ENCODE measurements around the gene OSER1. TPM values are rescaled to one million over a fixed set of nuclear protein-coding genes. Genes with fewer than 3 reads are reported as not detected.

The OSER1 gene
- total RNA-seq, 4 donors from 2014 or later = 45.2 to 94.4 (median 71.0) TPM

DNA sequence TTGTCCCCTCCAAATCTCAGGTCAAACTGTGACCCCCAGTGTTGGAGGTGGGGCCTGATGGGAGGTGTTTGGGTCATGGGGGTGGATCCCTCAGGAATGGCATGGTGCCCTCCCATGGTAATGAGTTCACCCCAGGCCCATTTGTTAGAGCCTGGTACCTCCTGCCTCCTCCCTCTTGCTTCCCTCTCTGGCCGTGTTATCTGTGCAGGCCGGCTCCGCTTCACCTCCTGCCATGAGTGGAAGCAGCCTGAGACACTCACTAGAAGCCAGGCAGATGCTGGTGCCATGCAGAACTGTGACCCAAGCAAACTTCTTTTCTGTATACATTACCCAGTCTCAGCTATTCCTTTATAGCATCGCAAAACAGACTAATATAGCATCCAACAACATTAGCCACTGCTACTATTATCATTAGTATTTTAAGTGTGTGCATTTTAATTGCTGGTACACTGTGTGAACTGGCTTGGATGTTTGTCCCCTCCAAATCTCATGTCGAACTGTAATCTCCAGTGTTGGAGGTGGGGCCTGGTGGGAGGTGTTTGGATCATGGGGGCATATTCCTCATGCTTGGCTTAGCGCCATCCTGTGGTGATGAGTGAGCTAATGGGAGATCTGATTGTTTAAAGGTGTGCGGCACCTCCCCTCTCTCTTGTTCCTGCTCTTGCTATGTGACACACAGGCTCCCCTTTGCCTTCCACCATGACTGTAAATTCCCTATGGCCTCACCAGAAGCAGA is 12.2 kb upstream of the OSER1 start:
- WGBS = 76% methylated on average over 7 of the region's 7 CpGs
- Histone ChIP-seq H3K36me3 (peaks cover 0 to 11% (median 7%) of the 10 kb centered on the region in 4 donors), H3K4me3 (no peak overlapping the region), H3K27me3 (no peaks in the 10 kb centered on the region), H3K9me3 (no peaks in the 10 kb centered on the region), H3K4me1 (peaks cover 0 to 9% (median 5%) of the 10 kb centered on the region in 4 donors), H3K27ac (replicated peaks in 1 of 4) (no peak overlapping the region)
- DNase-seq (ENCODE audit: extremely low spot score) = no peak
- TF ChIP-seq EP300 (IDR thresholded peaks at IDR 0.05) = no peak
- TF ChIP-seq POLR2A (IDR thresholded peaks at IDR 0.05; ENCODE audit: low read depth) = no peak
- TF ChIP-seq POLR2AphosphoS5 (IDR thresholded peaks at IDR 0.05) = no peak
- no peak for TF ChIP-seq CTCF (IDR thresholded peaks at IDR 0.05)
- intact Hi-C loops (cut with DNase I) = no loop called here

DNA sequence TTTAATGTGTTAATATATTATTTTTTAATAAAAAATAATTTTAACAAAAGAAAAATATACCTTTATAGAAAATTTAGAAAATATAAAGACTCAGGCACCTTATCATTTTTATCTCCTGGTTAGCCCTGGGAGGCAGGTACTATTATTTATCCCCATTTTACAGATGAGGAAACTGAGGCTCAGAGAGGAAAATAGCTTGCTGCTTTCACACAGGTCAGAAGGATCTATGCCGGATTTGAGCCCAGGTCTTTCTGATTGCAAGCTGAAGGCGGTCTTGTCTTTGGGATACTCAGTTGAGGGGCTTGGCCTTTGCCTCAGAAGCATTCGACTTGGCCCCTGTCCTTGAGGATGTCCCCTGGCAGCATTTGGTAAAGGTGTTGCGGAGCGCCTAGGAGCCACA is 11.5 kb upstream of the OSER1 start:
- H3K4me1 ChIP-seq = peaks cover 0 to 16% (median 13%) of the 10 kb centered on the region in 4 donors
- peaks cover 0 to 11% (median 7%) of the 10 kb centered on the region in 4 donors for H3K36me3 ChIP-seq
- intact Hi-C loops (cut with DNase I) = no loop called here
- no peaks in the 10 kb centered on the region for H3K9me3 ChIP-seq
- no peak overlapping the region for H3K4me3 ChIP-seq
- no peak overlapping the region for H3K27ac ChIP-seq (replicated peaks in 1 of 4)
- TF ChIP-seq EP300 (IDR thresholded peaks at IDR 0.05) (no peak), POLR2A (IDR thresholded peaks at IDR 0.05; ENCODE audit: low read depth) (no peak), CTCF (IDR thresholded peaks at IDR 0.05) (no peak), POLR2AphosphoS5 (IDR thresholded peaks at IDR 0.05) (no peak)
- WGBS = 98% methylated on average over 5 of the region's 5 CpGs
- DNase-seq (ENCODE audit: extremely low spot score) = no peak
- no peaks in the 10 kb centered on the region for H3K27me3 ChIP-seq

DNA sequence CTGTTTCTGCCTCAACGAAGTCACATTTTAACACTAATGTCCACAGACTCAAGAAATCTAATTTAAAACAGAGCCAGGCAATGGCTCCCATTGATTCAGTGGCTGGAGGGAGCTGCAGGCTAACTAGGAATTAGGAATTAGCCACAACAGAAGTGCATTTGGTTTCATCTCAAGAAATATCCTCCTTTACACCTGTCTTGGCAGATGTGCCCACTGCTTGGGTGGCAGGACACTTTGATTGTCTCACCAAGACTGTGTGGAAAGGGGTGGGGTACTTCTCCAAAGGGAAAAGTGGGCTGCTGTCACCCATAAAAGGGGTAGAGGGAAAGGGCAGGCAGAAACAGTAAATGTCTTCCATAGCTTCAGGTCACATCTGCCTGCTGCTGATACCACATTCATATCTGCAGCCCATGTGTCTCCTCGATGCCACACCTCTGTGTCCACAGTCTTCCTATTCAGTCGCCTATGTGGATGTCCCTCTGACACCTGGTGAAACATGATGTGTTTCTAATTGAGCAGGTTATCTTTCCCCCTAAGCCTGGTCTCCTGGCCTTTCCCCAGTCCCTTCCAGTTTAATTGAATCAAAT is 10.9 kb upstream of the OSER1 start:
- TF ChIP-seq EP300 (IDR thresholded peaks at IDR 0.05) (no peak), POLR2AphosphoS5 (IDR thresholded peaks at IDR 0.05) (no peak), CTCF (IDR thresholded peaks at IDR 0.05) (no peak), POLR2A (IDR thresholded peaks at IDR 0.05; ENCODE audit: low read depth) (no peak)
- intact Hi-C loops (cut with DNase I) = no loop called here
- 83% methylated on average over 3 of the region's 3 CpGs for WGBS
- Histone ChIP-seq H3K36me3 (peaks cover 0 to 14% (median 7%) of the 10 kb centered on the region in 4 donors), H3K27ac (replicated peaks in 1 of 4) (no peak overlapping the region), H3K9me3 (no peaks in the 10 kb centered on the region), H3K27me3 (no peaks in the 10 kb centered on the region), H3K4me3 (no peak overlapping the region), H3K4me1 (peaks cover 0 to 18% (median 14%) of the 10 kb centered on the region in 4 donors)
- DNase-seq (ENCODE audit: extremely low spot score) = no peak

DNA sequence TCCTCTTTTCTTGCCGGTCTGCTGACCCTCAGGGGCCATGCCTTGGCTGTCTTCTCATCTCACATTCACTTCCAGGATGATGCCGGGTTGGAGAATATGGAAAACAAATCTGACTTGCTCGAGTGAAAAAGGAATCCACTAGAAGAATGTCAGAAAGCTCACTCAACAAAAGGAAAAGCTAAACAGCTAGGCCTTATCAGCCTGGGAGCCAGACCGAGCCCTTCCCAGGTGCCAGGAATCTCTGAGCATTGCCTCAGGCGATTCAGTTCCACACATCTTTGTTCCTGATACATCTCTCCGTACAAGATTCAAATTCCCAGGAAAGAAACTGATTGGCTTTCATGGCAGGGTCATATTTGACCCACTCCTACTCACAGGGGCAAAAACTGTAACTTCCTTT is 9.2 kb upstream of the OSER1 start:
- Histone ChIP-seq H3K27me3 (no peaks in the 10 kb centered on the region), H3K27ac (replicated peaks in 1 of 4) (no peak overlapping the region), H3K4me1 (peaks cover 0 to 24% (median 14%) of the 10 kb centered on the region in 4 donors), H3K36me3 (peaks cover 0 to 19% (median 4%) of the 10 kb centered on the region in 4 donors), H3K9me3 (no peaks in the 10 kb centered on the region), H3K4me3 (no peak overlapping the region)
- DNase-seq (ENCODE audit: extremely low spot score) = no peak
- WGBS = 60% methylated on average over 6 of the region's 6 CpGs
- TF ChIP-seq CTCF (IDR thresholded peaks at IDR 0.05) = no peak
- no peak for TF ChIP-seq POLR2AphosphoS5 (IDR thresholded peaks at IDR 0.05)
- no peak for TF ChIP-seq POLR2A (IDR thresholded peaks at IDR 0.05; ENCODE audit: low read depth)
- no peak for TF ChIP-seq EP300 (IDR thresholded peaks at IDR 0.05)
- intact Hi-C loops (cut with DNase I) = loop anchor here (10.0 kb wide), 5 partner anchors 165 to 665 kb away; partner anchors contain the start of genes SERINC3 and YWHAB

Data from esophagus muscularis mucosa (tissue), 4 donors.